Endothelial cell (in vitro differentiated cells): ENCODE results near the gene TIMM21. TPM values are rescaled to one million over a fixed set of nuclear protein-coding genes. Genes with fewer than 3 reads are reported as not detected.

Experiments used
- DNase-seq: peaks from one replicate; pipeline ENCODE4 v3.0.0; 2021; ENCODE audit warnings: low spot score
- H3K27ac Mint-ChIP-seq: one replicate; pipeline ENCODE4 v1.8.0; 2021; ENCODE audit warnings: mixed read lengths, inconsistent platforms; ENCODE audit not compliant: unreplicated experiment
- H3K27me3 Mint-ChIP-seq: one replicate; pipeline ENCODE4 v1.8.0; 2021; ENCODE audit warnings: mild to moderate bottlenecking, moderate library complexity, mixed read lengths, inconsistent platforms; ENCODE audit not compliant: unreplicated experiment
- H3K36me3 Mint-ChIP-seq: one replicate; pipeline ENCODE4 v1.8.0; 2021; ENCODE audit warnings: mild to moderate bottlenecking, low read depth, mixed read lengths, inconsistent platforms; ENCODE audit not compliant: unreplicated experiment
- H3K4me1 Mint-ChIP-seq: one replicate; pipeline ENCODE4 v1.8.0; 2021; ENCODE audit warnings: mild to moderate bottlenecking, mixed read lengths, inconsistent platforms; ENCODE audit not compliant: unreplicated experiment
- H3K4me3 Mint-ChIP-seq: one replicate; pipeline ENCODE4 v1.8.0; 2021; ENCODE audit warnings: mild to moderate bottlenecking, mixed read lengths, inconsistent platforms; ENCODE audit not compliant: unreplicated experiment
- H3K9me3 Mint-ChIP-seq: one replicate; pipeline ENCODE4 v1.8.0; 2021; ENCODE audit warnings: mixed read lengths, inconsistent platforms; ENCODE audit not compliant: unreplicated experiment
- CTCF ChIP-seq: fragments of 200-600 bp; sonication (generic); IDR thresholded peaks from one replicate; pipeline ENCODE4 v1.5.0; 2021; ENCODE audit warnings: antibody characterized with exemption; ENCODE audit not compliant: unreplicated experiment
- total RNA-seq: library from RNA; stranded (reverse); fragmentation: NEBNext Ultra II Directional; extraction: Animal tissue kit (Norgen Biotek cat#: 25700); gene quantifications from one replicate; pipeline ENCODE4 v1.2.1, GENCODE V29; 2021; ENCODE audit not compliant: unreplicated experiment

TIMM21 gene
- total RNA-seq, 1 donor from 2014 or later: 22.2 TPM

DNA sequence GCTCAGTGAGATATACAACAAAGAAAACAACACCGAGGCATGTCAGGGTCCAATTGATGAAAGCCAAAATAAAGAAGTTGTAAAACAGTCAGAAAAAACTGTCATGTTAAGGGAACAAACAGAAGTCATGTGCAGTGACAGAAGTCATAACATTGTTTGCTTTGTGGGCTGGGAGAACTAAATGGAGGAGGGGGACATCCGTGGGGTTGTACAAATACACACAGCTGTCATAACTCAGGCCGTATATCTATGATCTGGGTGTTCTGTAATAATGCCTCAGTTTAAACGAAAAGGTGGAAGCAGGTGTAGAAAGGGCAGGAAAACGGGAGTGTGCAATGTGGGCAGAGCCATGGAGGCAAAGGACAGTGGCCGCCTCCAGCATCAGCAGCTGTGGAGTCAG, 27.3 kb downstream of the TIMM21 start:
- H3K9me3 Mint-ChIP-seq: no peaks in the 10 kb centered on the region
- DNase-seq: no peak
- H3K27ac Mint-ChIP-seq: no peak overlapping the region
- no peak for TF ChIP-seq CTCF
- no peaks in the 10 kb centered on the region for H3K36me3 Mint-ChIP-seq
- peaks cover 6% of the 10 kb centered on the region for H3K27me3 Mint-ChIP-seq
- H3K4me3 Mint-ChIP-seq: no peak overlapping the region
- no peaks in the 10 kb centered on the region for H3K4me1 Mint-ChIP-seq

GRCh38 chr18:74178884-74179283, 30.6 kb downstream of the TIMM21 start:
- H3K4me3 Mint-ChIP-seq: no peak overlapping the region
- no peaks in the 10 kb centered on the region for H3K36me3 Mint-ChIP-seq
- no peaks in the 10 kb centered on the region for H3K9me3 Mint-ChIP-seq
- peaks cover 8% of the 10 kb centered on the region for H3K27me3 Mint-ChIP-seq
- TF ChIP-seq CTCF: no peak
- no peaks in the 10 kb centered on the region for H3K4me1 Mint-ChIP-seq
- H3K27ac Mint-ChIP-seq: no peak overlapping the region
- no peak for DNase-seq

DNA sequence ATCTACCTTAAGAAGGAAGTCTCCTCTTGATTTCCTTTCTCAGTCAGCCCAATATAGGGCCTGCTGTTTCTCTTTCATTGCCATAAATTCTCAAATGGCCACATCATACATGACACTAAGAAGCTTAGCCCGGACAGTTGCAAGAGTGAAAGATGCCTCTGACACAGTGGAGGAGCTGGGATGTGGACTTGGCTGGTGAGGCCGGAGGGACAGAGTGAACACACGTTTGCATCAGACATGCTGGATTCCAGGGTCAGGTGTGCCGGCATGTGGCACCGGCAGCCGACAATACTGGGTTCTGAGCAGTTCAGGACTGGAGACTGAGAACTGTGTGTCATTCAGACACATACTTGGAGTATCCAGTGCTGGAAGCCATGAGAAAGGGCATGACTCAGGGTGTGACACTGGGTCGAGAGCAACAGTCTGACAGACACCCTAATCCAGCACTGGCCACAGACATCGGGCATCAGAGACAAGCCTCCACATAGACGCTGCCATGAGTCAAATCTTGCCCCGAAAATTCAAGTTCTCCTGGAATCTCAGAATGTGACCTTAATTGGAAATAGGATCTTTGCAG, 31.4 kb downstream of the TIMM21 start:
- Mint-ChIP-seq H3K4me3 (no peak overlapping the region), H3K27me3 (peaks cover 8% of the 10 kb centered on the region), H3K36me3 (no peaks in the 10 kb centered on the region), H3K4me1 (no peaks in the 10 kb centered on the region), H3K9me3 (no peaks in the 10 kb centered on the region), H3K27ac (no peak overlapping the region)
- no peak for DNase-seq
- TF ChIP-seq CTCF: no peak

DNA sequence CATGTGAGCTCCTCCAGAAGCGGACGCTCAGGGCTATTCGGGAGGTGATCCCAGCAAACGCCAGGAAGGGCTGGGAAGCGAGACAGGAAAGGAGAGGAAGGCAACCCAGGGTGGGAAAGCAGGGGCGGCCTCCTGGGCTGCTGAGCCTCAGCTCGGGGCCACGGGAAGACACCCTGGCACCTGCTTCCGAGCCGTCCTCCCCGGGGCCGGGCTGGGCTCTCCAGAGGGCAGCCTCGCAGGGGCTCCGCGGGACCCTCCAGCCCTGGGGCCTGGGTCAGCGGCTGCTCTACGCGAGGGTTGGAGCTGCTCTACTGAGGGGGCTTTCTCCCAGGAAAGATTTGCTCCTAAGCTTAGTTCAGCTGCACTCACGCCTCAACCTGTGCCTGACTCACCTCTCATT, 34.0 kb downstream of the TIMM21 start:
- peaks cover 2% of the 10 kb centered on the region for H3K4me1 Mint-ChIP-seq
- no peaks in the 10 kb centered on the region for H3K9me3 Mint-ChIP-seq
- no peak overlapping the region for H3K4me3 Mint-ChIP-seq
- no peak for DNase-seq
- no peak overlapping the region for H3K27ac Mint-ChIP-seq
- TF ChIP-seq CTCF: no peak
- H3K27me3 Mint-ChIP-seq: peaks cover 5% of the 10 kb centered on the region
- H3K36me3 Mint-ChIP-seq: no peaks in the 10 kb centered on the region

- H3K4me1 Mint-ChIP-seq: peaks cover 2% of the 10 kb centered on the region
- no peak overlapping the region for H3K27ac Mint-ChIP-seq
- H3K36me3 Mint-ChIP-seq: no peaks in the 10 kb centered on the region
- H3K27me3 Mint-ChIP-seq: peaks cover 5% of the 10 kb centered on the region
- TF ChIP-seq CTCF: no peak
- no peak for DNase-seq
- no peaks in the 10 kb centered on the region for H3K9me3 Mint-ChIP-seq
- no peak overlapping the region for H3K4me3 Mint-ChIP-seq
Observed at GRCh38 chr18:74183130-74183529, 34.8 kb downstream of the TIMM21 start.
